Cardiac muscle cell (in vitro differentiated cells and primary cell): Measurements from ENCODE around the gene TMED10. TPM values are rescaled to one million over a fixed set of nuclear protein-coding genes. Genes with fewer than 3 reads are reported as not detected.

Experiments used
- DNase-seq, 2 donors: peaks; one replicate each; pipeline versions ENCODE4 v3.0.0 to v3.0.0-alpha.2; 2010 to 2017; ENCODE audit warnings: low read depth in 1 of 2, low spot score in 1 of 2
- H3K27ac ChIP-seq: fragments of 200-600 bp; sonication (generic); 2 replicates; pipeline ENCODE4 v1.5.1; 2016
- H3K27me3 ChIP-seq: fragments of 200-600 bp; sonication (generic); 2 replicates; pipeline ENCODE4 v1.6.0; 2016; ENCODE audit warnings: control low read depth
- H3K36me3 ChIP-seq: fragments of 200-600 bp; sonication (generic); 2 replicates; pipeline ENCODE4 v1.5.1; 2016; ENCODE audit warnings: control low read depth
- H3K4me1 ChIP-seq: fragments of 200-600 bp; sonication (generic); 2 replicates; pipeline ENCODE4 v1.8.1; 2017; ENCODE audit warnings: low read depth, mild to moderate bottlenecking, mixed run types
- H3K4me3 ChIP-seq: fragments of 200-600 bp; sonication (generic); 2 replicates; pipeline ENCODE4 v1.5.1; 2016; ENCODE audit warnings: mild to moderate bottlenecking
- H3K9me3 ChIP-seq: fragments of 200-600 bp; sonication (generic); 2 replicates; pipeline ENCODE4 v1.5.1; 2017; ENCODE audit warnings: low read depth, mild to moderate bottlenecking, control low read depth
- polyA plus RNA-seq: library from polyadenylated mRNA; unstranded; fragments of >200 nt; fragmentation: Nextera tagmentation; extraction: Ambion mirVana; gene quantifications from 2 replicates; pipeline ENCODE4 v1.2.1, GENCODE V29; 2016
- total RNA-seq: library from RNA; depleted of rRNA; stranded (reverse); fragments of >200 nt; gene quantifications from 2 replicates; pipeline ENCODE4 v1.2.3, GENCODE V29; 2016
- TF ChIP-seq, protein P1 (sequence below): IDR thresholded peaks from 2 replicates; pipeline ENCODE4 v1.5.1; 2012; ENCODE audit warnings: low read depth, mild to moderate bottlenecking, low read length

TMED10 gene
- total and polyA plus RNA-seq, 2 experiments from 2014 or later: 158 to 295 TPM

DNA sequence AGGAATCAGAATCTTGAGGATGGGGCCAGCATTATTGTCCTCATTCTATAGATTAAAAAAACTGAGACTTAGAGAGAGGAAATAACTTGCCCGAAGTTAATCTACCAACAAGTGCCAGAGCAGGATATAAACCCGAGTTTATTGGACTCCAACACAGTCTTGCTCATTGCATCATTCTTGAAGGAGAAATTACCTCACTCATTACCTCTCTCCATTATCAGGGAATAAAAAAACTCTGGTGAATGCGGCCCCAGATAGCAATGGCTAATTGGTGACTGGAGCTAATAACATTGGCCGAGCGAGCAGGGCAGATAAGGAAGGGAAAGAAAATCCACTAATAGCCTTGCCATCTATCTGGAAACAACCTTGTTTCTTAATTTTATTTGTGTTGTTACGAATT lies 24.7 kb upstream of the TMED10 start:
- Histone ChIP-seq H3K27ac (no peak overlapping the region), H3K4me1 (peaks cover 25% of the 10 kb centered on the region), H3K36me3 (no peaks in the 10 kb centered on the region), H3K9me3 (no peaks in the 10 kb centered on the region), H3K4me3 (no peak overlapping the region), H3K27me3 (no peaks in the 10 kb centered on the region)
- TF ChIP-seq, protein P1, sequence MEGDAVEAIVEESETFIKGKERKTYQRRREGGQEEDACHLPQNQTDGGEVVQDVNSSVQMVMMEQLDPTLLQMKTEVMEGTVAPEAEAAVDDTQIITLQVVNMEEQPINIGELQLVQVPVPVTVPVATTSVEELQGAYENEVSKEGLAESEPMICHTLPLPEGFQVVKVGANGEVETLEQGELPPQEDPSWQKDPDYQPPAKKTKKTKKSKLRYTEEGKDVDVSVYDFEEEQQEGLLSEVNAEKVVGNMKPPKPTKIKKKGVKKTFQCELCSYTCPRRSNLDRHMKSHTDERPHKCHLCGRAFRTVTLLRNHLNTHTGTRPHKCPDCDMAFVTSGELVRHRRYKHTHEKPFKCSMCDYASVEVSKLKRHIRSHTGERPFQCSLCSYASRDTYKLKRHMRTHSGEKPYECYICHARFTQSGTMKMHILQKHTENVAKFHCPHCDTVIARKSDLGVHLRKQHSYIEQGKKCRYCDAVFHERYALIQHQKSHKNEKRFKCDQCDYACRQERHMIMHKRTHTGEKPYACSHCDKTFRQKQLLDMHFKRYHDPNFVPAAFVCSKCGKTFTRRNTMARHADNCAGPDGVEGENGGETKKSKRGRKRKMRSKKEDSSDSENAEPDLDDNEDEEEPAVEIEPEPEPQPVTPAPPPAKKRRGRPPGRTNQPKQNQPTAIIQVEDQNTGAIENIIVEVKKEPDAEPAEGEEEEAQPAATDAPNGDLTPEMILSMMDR: no peak
- peak in 1 of 2 donors; percentile 30 for DNase-seq

DNA sequence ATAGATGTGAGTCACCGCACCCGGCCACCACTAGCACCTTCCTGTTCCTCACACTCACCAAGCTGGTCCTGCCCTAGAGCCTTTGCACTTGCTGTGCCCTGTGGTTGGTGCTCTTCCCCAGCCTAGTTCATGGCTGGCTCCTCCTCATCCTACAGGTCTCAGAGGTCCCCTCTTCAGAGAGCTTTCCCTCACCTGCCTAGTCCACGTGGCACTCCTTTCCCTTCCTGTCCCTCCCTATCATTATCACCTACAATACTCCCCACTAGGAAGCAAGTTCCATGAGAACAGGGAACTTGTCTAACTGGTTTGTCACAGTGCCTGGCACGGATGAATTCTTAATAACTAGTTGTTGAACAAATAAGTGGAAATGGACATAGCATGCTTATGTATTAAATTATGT lies 24.0 kb upstream of the TMED10 start:
- DNase-seq: no peak

DNA sequence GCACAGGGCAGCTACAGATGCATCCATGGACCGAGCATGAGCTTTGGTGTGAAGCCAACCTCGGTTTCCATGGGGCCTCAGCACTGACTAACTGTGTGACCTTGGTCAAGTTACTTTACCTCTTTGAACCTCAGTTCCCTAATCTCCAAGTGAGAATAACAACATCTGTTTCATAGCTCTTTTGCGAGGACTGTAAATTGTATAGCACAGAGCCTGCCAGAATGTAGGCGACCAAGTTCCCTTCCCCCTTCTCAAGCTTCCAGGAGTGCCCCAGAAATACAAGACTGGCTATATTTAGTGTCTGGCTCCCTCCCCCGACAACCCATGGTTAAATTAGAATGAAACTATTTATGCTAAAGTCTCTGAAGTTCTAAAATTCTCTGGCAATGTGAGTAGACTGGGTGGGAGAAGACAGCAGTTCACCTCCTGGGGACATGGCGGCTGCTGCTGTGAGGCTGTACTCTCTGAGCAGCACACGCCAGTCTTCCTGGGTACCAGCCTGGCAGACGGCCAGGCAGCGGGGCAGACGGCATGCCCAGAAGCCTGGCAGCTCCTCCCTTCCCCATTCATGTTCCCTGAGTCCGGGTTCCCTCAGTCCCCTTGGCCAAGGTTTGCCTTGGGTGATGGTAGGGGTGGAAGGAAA lies 22.0 kb upstream of the TMED10 start:
- no peak overlapping the region for H3K4me3 ChIP-seq
- peaks cover 17% of the 10 kb centered on the region for H3K4me1 ChIP-seq
- TF ChIP-seq, protein P1: no peak
- H3K27ac ChIP-seq: peak overlapping the region; percentile 19
- no peaks in the 10 kb centered on the region for H3K36me3 ChIP-seq
- H3K9me3 ChIP-seq: no peaks in the 10 kb centered on the region
- H3K27me3 ChIP-seq: no peaks in the 10 kb centered on the region
- DNase-seq: peak in 1 of 2 donors; percentile 65

More for the DNA sequence above, 24.0 kb upstream of the TMED10 start:
- H3K27ac ChIP-seq: no peak overlapping the region
- H3K27me3 ChIP-seq: no peaks in the 10 kb centered on the region
- H3K9me3 ChIP-seq: no peaks in the 10 kb centered on the region
- TF ChIP-seq, protein P1: no peak
- H3K36me3 ChIP-seq: no peaks in the 10 kb centered on the region
- H3K4me1 ChIP-seq: peaks cover 25% of the 10 kb centered on the region
- no peak overlapping the region for H3K4me3 ChIP-seq

DNA sequence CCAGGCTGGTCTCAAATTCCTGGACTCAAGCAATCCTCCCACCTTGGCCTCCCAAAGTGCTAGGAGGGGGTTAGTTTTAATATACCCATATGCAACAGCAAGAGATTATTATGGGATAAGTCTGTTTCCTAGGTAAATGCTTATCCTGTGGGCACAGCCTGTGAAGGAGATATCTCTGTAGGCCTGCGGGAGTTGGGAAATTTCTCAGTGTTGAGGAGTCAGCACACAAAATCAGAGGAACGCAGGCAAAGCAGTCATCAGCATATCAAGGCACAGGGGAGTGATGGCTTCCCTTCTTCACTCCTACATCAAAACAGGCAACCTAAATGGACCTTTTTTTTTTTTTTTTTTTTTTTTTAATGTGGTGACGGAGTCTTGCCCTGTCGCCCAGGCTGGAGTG lies 20.9 kb upstream of the TMED10 start:
- Histone ChIP-seq H3K9me3 (no peaks in the 10 kb centered on the region), H3K4me1 (peaks cover 17% of the 10 kb centered on the region), H3K27ac (no peak overlapping the region), H3K4me3 (no peak overlapping the region), H3K36me3 (no peaks in the 10 kb centered on the region), H3K27me3 (no peaks in the 10 kb centered on the region)
- TF ChIP-seq, protein P1: no peak
- DNase-seq: peak in 1 of 2 donors; percentile 20

DNA sequence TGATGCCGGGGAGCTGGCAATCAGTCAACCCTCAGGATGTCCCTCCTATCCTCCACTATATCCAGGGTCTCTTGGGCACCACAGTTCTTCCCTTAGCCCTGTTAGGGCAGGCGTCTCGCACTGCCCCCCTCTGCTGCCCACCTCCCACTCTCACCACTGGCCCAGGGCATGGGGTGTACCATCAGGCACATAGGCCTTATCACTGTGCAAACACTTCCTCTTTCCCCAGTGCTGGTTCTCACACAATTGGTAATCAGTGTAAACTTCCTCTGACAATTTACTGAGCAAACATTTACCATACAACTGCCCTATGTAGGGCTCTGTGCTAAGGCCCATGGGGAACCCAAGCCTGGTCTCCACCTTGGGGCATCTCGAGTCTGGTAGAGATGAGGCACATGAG lies 20.1 kb upstream of the TMED10 start:
- Histone ChIP-seq H3K27me3 (no peaks in the 10 kb centered on the region), H3K4me1 (peaks cover 17% of the 10 kb centered on the region), H3K4me3 (no peak overlapping the region), H3K27ac (no peak overlapping the region), H3K36me3 (no peaks in the 10 kb centered on the region), H3K9me3 (no peaks in the 10 kb centered on the region)
- no peak for DNase-seq
- TF ChIP-seq, protein P1: no peak
